ENCODE data around the gene MCF2L2.

DNA sequence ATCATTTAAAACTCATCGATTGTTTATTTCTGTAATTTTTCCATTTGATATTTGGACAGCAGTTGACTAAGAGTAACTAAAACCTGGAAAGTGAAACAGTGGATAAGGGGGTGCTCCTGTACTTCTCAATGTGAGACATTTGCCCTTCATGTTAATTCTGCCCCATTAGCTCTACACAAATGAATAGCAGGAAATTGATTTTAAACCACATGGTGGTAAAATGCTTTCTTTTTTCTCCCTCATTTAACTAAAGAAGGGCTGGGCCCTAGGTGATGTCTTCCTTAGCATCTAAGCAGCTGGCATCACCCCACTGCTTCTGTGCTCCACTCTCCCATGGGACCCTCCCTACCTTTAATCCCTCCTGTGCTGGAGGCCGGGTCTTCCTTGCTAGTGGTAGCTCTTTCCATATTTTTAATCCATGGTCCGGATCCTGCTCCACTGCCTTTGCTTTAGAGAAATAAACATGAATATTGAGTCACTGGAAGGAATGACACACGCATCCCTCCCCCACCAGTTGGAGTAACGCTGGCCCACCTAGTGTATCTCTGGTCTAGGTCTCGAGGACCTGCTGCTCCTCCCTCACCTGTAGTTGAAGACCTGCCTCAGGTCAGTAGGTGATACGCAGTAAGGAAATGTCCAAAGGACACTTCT lies 235.6 kb downstream of the MCF2L2 start:
- TF ChIP-seq TAF1 (IDR thresholded peaks at IDR 0.05; ENCODE audit: borderline replicate concordance, low read depth, low read length) (no peak), POLR2A (IDR thresholded peaks at IDR 0.05; ENCODE audit: low read depth, low read length) (no peak)
